ENCODE data around the gene SERPINA12. TPM values are rescaled to one million over a fixed set of nuclear protein-coding genes. Genes with fewer than 3 reads are reported as not detected.

Gene SERPINA12
- total and polyA plus RNA-seq, 4 donors = 0.28 TPM; not detected in 3

- Histone ChIP-seq H3K9me3 (ENCODE audit: control insufficient read depth in 4 of 4, low read length in 3 of 4) (no peaks in the 10 kb centered on the region), H3K27me3 (ENCODE audit: control insufficient read depth in 4 of 4, insufficient read depth in 4 of 4, low read length in 3 of 4) (no peaks in the 10 kb centered on the region), H3K27ac (ENCODE audit: low read depth in 1 of 2, low read length in 2 of 2) (no peak overlapping the region), H3K36me3 (ENCODE audit: control insufficient read depth in 4 of 4, insufficient read depth in 3 of 4, low read depth in 1 of 4, low read length in 3 of 4) (no peaks in the 10 kb centered on the region), H3K4me1 (ENCODE audit: control insufficient read depth in 4 of 4, insufficient read depth in 4 of 4, low read length in 3 of 4) (peaks cover 3 to 15% (median 9%) of the 10 kb centered on the region in 4 donors), H3K9ac (ENCODE audit: low read depth in 1 of 2, low read length in 2 of 2) (no peak overlapping the region), H3K4me3 (ENCODE audit: low read depth in 1 of 3, low read length in 3 of 3) (no peak overlapping the region)
- no peak for DNase-seq (ENCODE audit: low spot score)
- no peak for TF ChIP-seq YY1 (IDR thresholded peaks at IDR 0.05)
- WGBS = 80% methylated on average over 11 of the region's 11 CpGs
Observed at GRCh38 chr14:94489336-94489735, 19.9 kb downstream of the SERPINA12 start.

- Histone ChIP-seq H3K27ac (ENCODE audit: low read depth in 1 of 2, low read length in 2 of 2) (no peak overlapping the region), H3K9me3 (ENCODE audit: control insufficient read depth in 4 of 4, low read length in 3 of 4) (no peaks in the 10 kb centered on the region), H3K27me3 (ENCODE audit: control insufficient read depth in 4 of 4, insufficient read depth in 4 of 4, low read length in 3 of 4) (no peaks in the 10 kb centered on the region), H3K36me3 (ENCODE audit: control insufficient read depth in 4 of 4, insufficient read depth in 3 of 4, low read depth in 1 of 4, low read length in 3 of 4) (no peaks in the 10 kb centered on the region), H3K9ac (ENCODE audit: low read depth in 1 of 2, low read length in 2 of 2) (no peak overlapping the region), H3K4me1 (ENCODE audit: control insufficient read depth in 4 of 4, insufficient read depth in 4 of 4, low read length in 3 of 4) (peaks cover 4 to 21% (median 14%) of the 10 kb centered on the region in 4 donors), H3K4me3 (ENCODE audit: low read depth in 1 of 3, low read length in 3 of 3) (no peak overlapping the region)
- no peak for TF ChIP-seq CTCF (IDR thresholded peaks at IDR 0.05; ENCODE audit: low read depth, low read length, missing input control)
- TF ChIP-seq RAD21 (IDR thresholded peaks at IDR 0.05) = no peak
- TF ChIP-seq FOXA2 (IDR thresholded peaks at IDR 0.05) = no peak
- TF ChIP-seq TAF1 (conservative IDR thresholded peaks at IDR 0.05) = no peak
- TF ChIP-seq YY1 (IDR thresholded peaks at IDR 0.05) = no peak
- no peak for TF ChIP-seq EGR1 (IDR thresholded peaks at IDR 0.05; ENCODE audit: low read depth in 2 of 2)
- no peak for TF ChIP-seq MAX (IDR thresholded peaks at IDR 0.05)
- no peak for TF ChIP-seq REST (IDR thresholded peaks at IDR 0.05)
- no peak for TF ChIP-seq GABPA (IDR thresholded peaks at IDR 0.05 in 1 of 2, conservative IDR thresholded peaks at IDR 0.05 in 1 of 2)
- no peak for TF ChIP-seq JUND (IDR thresholded peaks at IDR 0.05)
- TF ChIP-seq HNF4A (conservative IDR thresholded peaks at IDR 0.05) = no peak
- TF ChIP-seq FOXA1 (IDR thresholded peaks at IDR 0.05) = no peak
- TF ChIP-seq ZBTB33 (IDR thresholded peaks at IDR 0.05) = no peak
- no peak for TF ChIP-seq SP1 (IDR thresholded peaks at IDR 0.05)
- no peak for DNase-seq (ENCODE audit: low spot score)
- 59% methylated on average over 5 of the region's 5 CpGs for WGBS
Observed at GRCh38 chr14:94486883-94487282, 22.4 kb downstream of the SERPINA12 start.
